CD4-positive, alpha-beta T cell (primary cell): ENCODE data around the gene KCNH1. TPM values are rescaled to one million over a fixed set of nuclear protein-coding genes. Genes with fewer than 3 reads are reported as not detected.

Source experiments
- ATAC-seq: fragments of 200-7000 bp; cut with Tn5 transposase; one replicate; pipeline ENCODE4 v1.10.0; 2022; ENCODE audit warnings: mild to moderate bottlenecking; ENCODE audit not compliant: poor library complexity
- CTCF ChIA-PET: fragments of 350-600 bp; sonication (Branson Sonifier 250); formaldehyde crosslinking; loops from one replicate; lab custom pipeline; 2021; ENCODE audit warnings: antibody characterized with exemption, inconsistent platforms; lab: Charles Lee
- POLR2A ChIA-PET: fragments of 350-600 bp; sonication (Branson Sonifier 250); formaldehyde crosslinking; loops from one replicate; lab custom pipeline; 2021; ENCODE audit warnings: antibody characterized with exemption, inconsistent platforms; lab: Charles Lee
- DNase-seq, 14 experiments: peaks; one replicate each; pipeline ENCODE4 v3.0.0-alpha.2; 2013 to 2020; ENCODE audit warnings: mixed read lengths in 2 of 14
- H3K27ac ChIP-seq, 2 donors: one replicate each; pipeline versions ENCODE4 v1.5.1 to v1.7.0; 2013; ENCODE audit warnings: low read length in 2 of 2, low read depth in 1 of 2, mild to moderate bottlenecking in 1 of 2
- H3K27me3 ChIP-seq, 2 experiments: 1 replicate in 1 of 2; 2 replicates in 1 of 2; pipeline versions ENCODE4 v1.6.1 to v1.7.0; 2013; ENCODE audit warnings: low read length in 2 of 2, control low read depth in 1 of 2, mild to moderate bottlenecking in 1 of 2, moderate library complexity in 1 of 2; ENCODE audit not compliant: insufficient read depth in 2 of 2, control insufficient read depth in 1 of 2
- H3K36me3 ChIP-seq: one replicate; pipeline ENCODE4 v1.6.1; 2013; ENCODE audit warnings: low read length, control low read depth; ENCODE audit not compliant: insufficient read depth
- H3K4me1 ChIP-seq: one replicate; pipeline ENCODE4 v1.6.1; 2013; ENCODE audit warnings: low read length, control low read depth; ENCODE audit not compliant: insufficient read depth
- H3K4me3 ChIP-seq: one replicate; pipeline ENCODE4 v1.5.1; 2013; ENCODE audit warnings: mild to moderate bottlenecking, low read length, moderate library complexity
- H3K9me3 ChIP-seq, 2 experiments: 1 replicate in 1 of 2; 2 replicates in 1 of 2; pipeline versions ENCODE4 v1.6.1 to v1.7.0; 2013; ENCODE audit warnings: low read length in 2 of 2, mild to moderate bottlenecking in 2 of 2, control low read depth in 1 of 2, moderate library complexity in 1 of 2; ENCODE audit not compliant: control insufficient read depth in 1 of 2, insufficient read depth in 1 of 2
- H3K27ac Mint-ChIP-seq: one replicate; pipeline ENCODE4 v1.8.0; 2020; ENCODE audit warnings: mixed read lengths
- H3K27me3 Mint-ChIP-seq: one replicate; pipeline ENCODE4 v1.8.0; 2021; ENCODE audit warnings: mixed read lengths
- H3K36me3 Mint-ChIP-seq: one replicate; pipeline ENCODE4 v1.8.0; 2021; ENCODE audit warnings: low read depth, mixed read lengths
- H3K4me1 Mint-ChIP-seq: one replicate; pipeline ENCODE4 v1.8.0; 2021; ENCODE audit warnings: low read depth, mixed read lengths
- H3K4me3 Mint-ChIP-seq: one replicate; pipeline ENCODE4 v1.8.0; 2020; ENCODE audit warnings: mild to moderate bottlenecking, mixed read lengths
- H3K9me3 Mint-ChIP-seq: one replicate; pipeline ENCODE4 v1.8.0; 2020; ENCODE audit warnings: mixed read lengths
- CTCF ChIP-seq: fragments of 200-600 bp; IDR thresholded peaks from one replicate; pipeline ENCODE4 v1.8.0; 2022; ENCODE audit warnings: antibody characterized with exemption, mild to moderate bottlenecking
- intact Hi-C, 2 experiments: fragments of 100-400 bp; cut with DNase I in 1 of 2; cut with micrococcal nuclease in 1 of 2; formaldehyde crosslinking; loops; one replicate each; pipeline versions ENCODE4 v1.15.1 to v1.9.0; 2023 to 2025; cut with DNase I, micrococcal nuclease
- total RNA-seq, 174 experiments: library from RNA in 2 of 174; stranded (reverse) in 2 of 174; gene quantifications; one replicate each; pipeline ENCODE4 v1.2.3 and lab custom pipeline; 2021 to 2026

The KCNH1 gene
- total RNA-seq, 2 experiments from 2014 or later: not detected

DNA sequence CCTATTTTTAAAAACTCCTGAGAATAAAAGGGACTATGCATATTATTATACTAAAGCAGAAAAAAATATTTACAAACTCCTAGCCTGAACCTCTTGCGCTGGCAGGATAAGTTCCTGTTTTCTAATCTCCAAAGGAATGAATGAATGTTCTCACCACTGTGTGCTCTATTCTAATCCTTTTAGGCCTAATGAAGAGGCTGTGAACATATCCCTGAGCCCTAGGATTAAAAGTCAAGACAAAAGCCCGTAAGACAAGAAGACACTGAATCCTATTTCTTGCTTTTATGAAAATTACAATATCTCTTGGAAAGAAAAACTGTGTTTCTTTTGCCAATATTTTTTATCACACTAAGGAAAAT lies 487.7 kb downstream of the KCNH1 start:
- Histone ChIP-seq H3K36me3 (no peaks in the 10 kb centered on the region), H3K4me1 (no peaks in the 10 kb centered on the region), H3K27ac (no peak overlapping the region), H3K27me3 (no peaks in the 10 kb centered on the region), H3K4me3 (no peak overlapping the region), H3K9me3 (no peaks in the 10 kb centered on the region)
- H3K4me1 Mint-ChIP-seq: no peaks in the 10 kb centered on the region
- ATAC-seq (no peak), DNase-seq (no peak)
- intact Hi-C loops: no loop called here
- no peak overlapping the region for H3K27ac Mint-ChIP-seq
- no peaks in the 10 kb centered on the region for H3K27me3 Mint-ChIP-seq
- TF ChIP-seq CTCF: no peak
- no peak overlapping the region for H3K4me3 Mint-ChIP-seq
- H3K36me3 Mint-ChIP-seq: no peaks in the 10 kb centered on the region
- H3K9me3 Mint-ChIP-seq: no peaks in the 10 kb centered on the region
- CTCF ChIA-PET: no interaction called here
- POLR2A ChIA-PET: no interaction called here

DNA sequence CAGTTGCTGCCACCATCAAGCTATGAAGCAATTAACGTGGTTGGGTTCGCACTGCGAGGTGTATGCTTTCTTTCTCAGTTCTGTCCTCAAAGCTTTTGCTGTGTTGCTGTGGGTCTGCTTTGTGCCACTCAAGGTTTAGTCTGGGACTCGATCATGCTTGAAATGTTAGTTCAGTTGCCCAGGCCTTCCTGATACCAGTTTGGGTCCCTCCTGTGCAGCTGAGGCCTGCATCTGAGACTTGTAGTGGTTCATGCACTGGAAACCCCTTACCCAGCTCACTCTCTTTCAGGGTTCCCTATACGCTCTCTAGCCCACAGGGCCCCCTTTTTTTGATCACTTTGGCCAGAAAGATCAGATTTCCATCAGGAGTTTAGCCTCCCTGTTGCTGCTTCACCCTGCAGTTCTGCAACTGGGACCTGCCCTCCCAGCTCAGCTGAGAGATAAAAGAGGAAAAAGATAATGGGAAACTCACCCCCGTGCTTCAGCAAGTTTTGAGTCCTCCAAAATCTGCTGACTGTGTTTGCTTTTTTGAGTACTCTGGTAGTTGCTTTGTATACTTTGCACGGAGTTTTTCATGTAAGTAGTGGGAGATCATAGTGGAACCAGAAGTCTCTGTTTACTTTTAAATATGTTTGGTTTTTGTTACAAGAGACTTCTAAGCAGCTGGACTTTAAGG lies 488.2 kb downstream of the KCNH1 start:
- H3K27ac Mint-ChIP-seq: no peak overlapping the region
- no peak overlapping the region for H3K4me3 ChIP-seq
- H3K4me1 ChIP-seq: no peaks in the 10 kb centered on the region
- no peaks in the 10 kb centered on the region for H3K4me1 Mint-ChIP-seq
- no peak for DNase-seq
- no peaks in the 10 kb centered on the region for H3K36me3 Mint-ChIP-seq
- H3K4me3 Mint-ChIP-seq: no peak overlapping the region
- H3K36me3 ChIP-seq: no peaks in the 10 kb centered on the region
- no peaks in the 10 kb centered on the region for H3K27me3 Mint-ChIP-seq
- no peaks in the 10 kb centered on the region for H3K9me3 ChIP-seq
- no peak overlapping the region for H3K27ac ChIP-seq
- ChIA-PET CTCF (no interaction called here), POLR2A (no interaction called here)
- intact Hi-C loops: no loop called here
- no peaks in the 10 kb centered on the region for H3K9me3 Mint-ChIP-seq
- ATAC-seq: no peak
- H3K27me3 ChIP-seq: no peaks in the 10 kb centered on the region
- no peak for TF ChIP-seq CTCF

- H3K4me1 Mint-ChIP-seq: no peaks in the 10 kb centered on the region
- TF ChIP-seq CTCF: no peak
- ATAC-seq: no peak
Observed at GRCh38 chr1:210641582-210641981, 492.4 kb downstream of the KCNH1 start.

More at GRCh38 chr1:210641582-210641981, 492.4 kb downstream of the KCNH1 start:
- H3K4me3 ChIP-seq: no peak overlapping the region
- no peak overlapping the region for H3K27ac ChIP-seq
- no peaks in the 10 kb centered on the region for H3K9me3 ChIP-seq
- DNase-seq: no peak
- H3K4me1 ChIP-seq: no peaks in the 10 kb centered on the region
- Mint-ChIP-seq H3K9me3 (no peaks in the 10 kb centered on the region), H3K27me3 (no peaks in the 10 kb centered on the region), H3K36me3 (no peaks in the 10 kb centered on the region), H3K4me3 (no peak overlapping the region), H3K27ac (no peak overlapping the region)
- no peaks in the 10 kb centered on the region for H3K27me3 ChIP-seq
- intact Hi-C loops: no loop called here
- H3K36me3 ChIP-seq: no peaks in the 10 kb centered on the region
- ChIA-PET CTCF (no interaction called here), POLR2A (no interaction called here)
